GM08714 (cell line): ENCODE results near the gene NUDT8.
"Not testable (repeated sequence)": the region's sequence is repeated elsewhere in the genome, so short reads cannot be mapped to it uniquely, and the experiment has no call there.

Experiments
- H3K4me3 ChIP-seq: fragments of 200-500 bp; sonication (Bioruptor generic); 2 replicates; pipeline ENCODE4 v1.5.1; 2014; ENCODE audit warnings: mild to moderate bottlenecking, low read length, inconsistent platforms
- ZNF274 ChIP-seq: IDR thresholded peaks from 2 replicates; pipeline ENCODE4 v1.6.1; 2012; ENCODE audit warnings: mild to moderate bottlenecking, low read depth, low read length

The NUDT8 gene

DNA sequence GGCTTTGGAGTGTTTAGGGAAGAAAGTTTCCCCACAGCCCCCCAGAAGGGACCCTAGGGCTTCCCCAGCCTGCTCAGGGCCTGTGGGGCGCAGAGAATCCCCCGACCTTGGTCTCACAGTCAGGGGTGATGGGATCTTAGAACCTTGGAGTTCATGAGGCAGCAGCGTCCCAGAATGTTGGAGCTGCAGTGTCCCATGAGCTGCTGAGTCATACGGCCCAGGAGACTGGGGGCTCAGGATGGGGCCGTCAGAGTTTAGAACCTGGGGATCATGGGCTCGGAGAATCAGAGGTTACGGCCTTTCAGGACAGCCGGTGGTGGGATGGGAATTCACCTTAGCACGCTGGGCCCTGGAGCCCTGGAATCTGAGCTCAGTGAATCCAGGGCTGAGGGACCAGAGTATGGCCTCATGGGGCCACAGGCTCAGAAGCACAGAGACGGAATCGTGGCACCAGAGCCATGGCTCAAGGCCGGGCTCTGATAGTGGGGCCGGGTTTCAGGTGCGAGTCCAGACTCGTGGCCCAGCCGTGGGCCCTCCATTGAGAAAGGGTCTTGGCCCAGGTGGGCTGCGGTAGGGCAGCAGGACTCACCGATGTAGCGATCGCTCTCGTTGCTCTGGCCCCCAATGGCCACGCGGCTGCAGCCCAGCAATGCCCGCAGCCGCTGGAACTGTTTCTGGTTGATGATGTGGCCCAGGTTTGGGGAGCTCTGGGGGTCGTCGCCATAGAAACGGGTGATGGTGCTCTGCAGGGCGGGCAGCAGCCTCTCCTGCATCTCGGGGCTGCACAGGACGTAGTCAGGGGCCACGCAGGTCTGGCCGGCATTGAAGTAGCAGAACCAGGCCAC, 35.2 kb upstream of the NUDT8 start:
- TF ChIP-seq ZNF274 = no peak

DNA sequence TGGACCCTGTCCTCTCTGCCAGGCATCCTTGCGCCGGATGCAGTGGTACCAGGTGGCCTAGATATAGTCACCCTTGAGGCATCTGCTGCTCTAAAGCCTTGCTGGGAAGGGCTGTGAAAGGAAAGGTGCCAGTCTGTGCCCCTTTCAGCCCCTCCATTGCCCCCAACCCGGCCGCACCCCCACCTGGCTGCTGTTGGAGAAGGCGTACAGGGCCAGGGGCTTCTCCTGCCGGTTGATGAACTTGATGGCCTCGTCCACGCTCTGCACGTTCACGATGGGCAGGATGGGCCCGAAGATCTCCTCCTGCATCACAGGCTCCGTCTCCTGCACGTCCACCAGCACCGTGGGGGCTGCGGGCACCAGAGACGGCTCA, 34.5 kb upstream of the NUDT8 start:
- H3K4me3 ChIP-seq = no peak overlapping the region
- no peak for TF ChIP-seq ZNF274

More for the DNA sequence above, 35.2 kb upstream of the NUDT8 start:
- H3K4me3 ChIP-seq = no peak overlapping the region

DNA sequence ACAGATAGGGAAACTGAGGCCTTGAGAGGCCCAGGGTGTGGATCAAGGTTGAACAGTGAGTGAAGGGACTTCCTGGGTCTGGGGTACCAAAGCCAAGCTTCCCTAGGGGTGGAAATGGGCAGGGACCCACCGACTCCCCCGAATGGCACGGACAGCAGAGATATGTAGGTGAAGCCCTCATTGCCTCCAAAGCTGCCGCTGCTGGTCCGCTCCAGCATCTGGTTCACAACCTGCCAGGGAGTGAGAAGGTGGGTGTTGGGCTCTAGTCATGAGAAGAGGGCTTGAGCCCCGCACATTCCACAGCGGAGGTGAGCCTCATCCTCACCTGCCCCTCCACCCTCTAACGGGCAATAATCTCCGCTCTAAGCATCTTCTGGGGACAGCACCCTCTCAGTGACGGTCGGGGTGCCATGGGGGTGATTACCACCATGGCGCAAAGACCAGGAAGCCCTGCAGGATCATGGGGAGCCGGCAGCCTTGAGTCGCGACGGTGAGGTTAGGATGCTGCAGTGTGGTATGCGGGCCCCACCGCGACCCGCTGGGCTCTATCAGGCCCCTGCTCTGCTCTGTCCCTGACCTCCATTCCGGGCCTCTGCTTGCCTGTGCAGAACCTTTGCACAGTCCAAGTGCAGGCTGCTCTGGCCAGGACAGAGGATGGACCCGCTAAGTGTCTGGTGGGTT, 33.9 kb upstream of the NUDT8 start:
- H3K4me3 ChIP-seq = no peak overlapping the region
- no peak for TF ChIP-seq ZNF274

DNA sequence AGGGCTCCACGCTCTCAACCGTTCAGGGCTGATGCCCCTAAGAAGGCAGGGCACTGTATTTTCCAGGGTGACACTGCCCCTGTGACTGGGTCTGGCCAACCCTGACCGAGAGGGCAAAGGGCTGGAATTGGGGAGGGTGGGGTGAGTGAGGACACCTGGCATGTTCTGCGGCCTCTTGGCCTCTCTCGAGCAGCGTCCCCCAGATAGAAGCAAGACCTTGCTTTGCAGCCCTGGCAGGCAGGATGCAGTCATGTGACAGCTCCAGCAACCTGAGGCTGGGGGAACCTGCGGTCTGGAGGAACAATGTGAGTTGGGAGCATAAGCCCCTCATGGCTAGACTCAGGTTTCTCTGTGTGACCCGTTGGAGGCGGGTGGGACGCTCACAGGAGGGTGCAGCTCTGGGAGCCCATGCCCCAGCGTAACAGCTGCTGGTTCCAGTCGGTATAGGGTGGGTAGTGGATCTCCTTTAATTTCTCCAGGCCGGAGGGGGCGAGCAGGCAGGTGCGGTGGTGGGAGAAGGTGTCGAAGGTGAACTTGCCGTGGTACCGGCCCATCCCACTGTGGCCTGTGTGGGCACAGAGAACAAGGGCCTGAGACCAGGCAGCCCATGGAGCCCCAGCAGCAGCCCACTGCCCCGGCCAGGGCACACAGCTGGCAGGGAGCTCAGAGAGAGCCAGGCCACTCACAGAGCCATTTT, 33.2 kb upstream of the NUDT8 start:
- no peak for TF ChIP-seq ZNF274
- H3K4me3 ChIP-seq = no peak overlapping the region

DNA sequence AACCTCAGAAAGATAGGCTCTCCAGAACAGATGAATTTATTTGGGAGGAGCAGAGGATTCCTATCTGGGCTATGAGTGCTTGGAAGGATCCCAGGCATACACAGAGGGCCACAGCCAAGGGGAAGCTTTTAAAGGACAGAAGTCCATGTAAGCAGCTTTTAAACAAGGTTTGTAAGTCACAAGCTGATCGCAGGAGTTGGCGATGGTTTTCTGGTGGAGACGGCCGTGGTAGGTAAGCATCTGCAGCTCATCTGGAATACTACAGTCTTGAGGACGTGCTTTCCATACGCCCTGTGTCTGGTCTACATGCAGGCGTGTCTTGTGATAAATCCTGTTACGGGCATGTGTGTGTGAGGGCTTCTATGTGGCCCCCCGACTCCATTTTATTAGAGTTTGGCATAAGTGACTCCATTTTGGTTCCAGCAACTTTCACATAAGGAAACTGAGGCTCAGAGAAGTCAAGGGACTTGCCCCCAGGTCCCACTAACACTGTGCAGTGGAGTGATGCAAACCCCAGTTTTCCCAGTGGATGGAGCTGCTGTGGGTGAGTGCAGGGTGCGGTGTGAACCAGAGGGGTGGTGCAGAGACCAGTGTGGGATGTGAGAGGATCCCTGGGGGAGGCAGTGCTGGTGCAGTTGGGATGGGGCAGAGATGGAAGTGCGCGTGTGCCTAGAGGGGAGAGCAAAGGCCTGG, 32.6 kb upstream of the NUDT8 start:
- TF ChIP-seq ZNF274 = no peak
- no peak overlapping the region for H3K4me3 ChIP-seq

DNA sequence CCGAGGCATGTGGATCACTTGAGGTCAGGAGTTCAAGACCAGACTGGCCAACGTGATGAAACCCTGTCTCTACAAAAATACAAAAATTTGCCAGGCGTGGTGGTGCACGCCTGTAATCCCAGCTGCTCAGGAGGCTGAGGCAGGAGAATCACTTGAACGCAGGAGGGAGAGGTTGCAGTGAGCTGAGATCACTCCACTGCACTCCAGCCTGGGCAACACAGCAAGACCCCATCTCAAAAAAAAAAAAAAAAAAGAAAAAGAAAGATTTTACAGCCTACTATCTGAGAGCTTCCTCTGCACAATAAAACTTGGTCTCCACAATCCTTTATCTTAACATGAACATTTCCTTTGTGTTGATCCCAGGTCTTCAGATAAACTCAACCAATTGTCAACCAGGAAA, 31.0 kb upstream of the NUDT8 start:
- not testable (repeated sequence) for H3K4me3 ChIP-seq

DNA sequence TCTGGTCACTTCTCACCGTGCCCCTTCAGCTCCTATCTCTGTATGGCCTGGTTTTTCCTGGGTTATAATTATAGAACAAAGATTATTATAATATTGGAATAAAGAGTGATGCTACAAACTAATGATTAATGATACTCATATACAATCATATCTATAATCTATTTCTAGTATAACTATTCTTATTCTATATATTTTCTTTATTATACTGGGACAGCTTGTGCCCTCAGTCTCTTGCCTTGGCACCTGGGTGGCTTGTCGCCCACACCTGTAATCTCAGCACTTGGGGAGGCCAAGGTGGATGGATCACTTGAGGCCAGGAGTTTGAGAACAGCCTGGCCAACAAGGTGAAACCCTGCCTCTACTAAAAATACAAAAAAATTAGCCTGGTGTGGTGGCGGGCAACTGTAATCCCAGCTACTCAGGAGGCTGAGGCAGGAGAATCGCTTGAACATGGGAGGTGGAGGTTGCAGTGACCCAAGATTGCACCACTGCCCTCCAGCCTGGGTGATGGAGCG, 30.0 kb upstream of the NUDT8 start:
- H3K4me3 ChIP-seq = not testable (repeated sequence)

DNA sequence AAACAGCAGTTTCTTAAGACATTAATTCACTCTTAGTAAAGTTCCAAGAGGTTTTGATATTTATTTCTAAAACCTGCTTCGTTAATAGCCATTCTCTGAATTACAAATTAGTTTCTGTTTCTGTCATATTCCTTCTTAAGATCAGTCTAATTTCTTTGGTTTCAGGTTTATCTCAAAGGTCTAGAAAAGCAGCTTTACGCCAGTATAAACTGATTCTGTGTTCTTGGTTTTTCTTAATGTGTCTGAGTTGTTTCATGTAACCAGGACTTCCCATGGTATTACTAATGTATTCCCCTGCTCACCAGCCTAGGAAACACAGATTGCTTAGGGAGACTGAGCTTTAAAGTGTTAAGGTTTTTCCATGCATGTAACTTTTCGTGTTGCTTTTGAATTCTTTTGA, 27.6 kb upstream of the NUDT8 start:
- H3K4me3 ChIP-seq = no peak overlapping the region
- no peak for TF ChIP-seq ZNF274

DNA sequence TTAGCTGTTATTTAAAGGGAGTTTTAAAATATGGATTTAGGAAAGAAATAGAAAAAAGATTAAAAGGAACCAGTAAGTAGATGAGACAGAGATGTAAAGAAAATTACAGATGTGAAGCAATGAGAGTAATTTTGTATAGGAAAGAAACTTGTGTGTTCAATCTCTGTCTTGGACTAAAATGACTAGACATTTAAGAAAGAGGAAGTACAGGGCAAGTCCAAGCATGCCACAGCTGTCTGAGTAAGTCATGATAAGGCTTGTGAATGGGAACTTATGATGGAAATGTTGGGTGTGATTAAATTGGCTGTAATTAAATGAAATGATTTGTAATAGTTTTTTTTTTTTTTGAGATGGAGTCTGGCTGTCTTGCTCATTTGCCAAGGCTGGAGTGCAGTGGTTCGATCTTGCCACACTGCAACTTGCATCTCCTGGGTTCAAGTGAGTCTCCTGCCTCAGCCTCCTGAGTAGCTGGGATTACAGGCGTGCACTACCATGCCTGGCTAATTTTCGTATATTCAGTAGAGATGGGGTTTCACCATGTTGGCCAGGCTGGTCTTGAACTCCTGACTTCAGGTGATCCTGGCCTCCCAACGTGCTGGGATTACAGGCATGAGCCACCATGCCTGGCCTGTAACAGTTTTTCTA, 26.7 kb upstream of the NUDT8 start:
- H3K4me3 ChIP-seq = no peak overlapping the region
- no peak for TF ChIP-seq ZNF274

DNA sequence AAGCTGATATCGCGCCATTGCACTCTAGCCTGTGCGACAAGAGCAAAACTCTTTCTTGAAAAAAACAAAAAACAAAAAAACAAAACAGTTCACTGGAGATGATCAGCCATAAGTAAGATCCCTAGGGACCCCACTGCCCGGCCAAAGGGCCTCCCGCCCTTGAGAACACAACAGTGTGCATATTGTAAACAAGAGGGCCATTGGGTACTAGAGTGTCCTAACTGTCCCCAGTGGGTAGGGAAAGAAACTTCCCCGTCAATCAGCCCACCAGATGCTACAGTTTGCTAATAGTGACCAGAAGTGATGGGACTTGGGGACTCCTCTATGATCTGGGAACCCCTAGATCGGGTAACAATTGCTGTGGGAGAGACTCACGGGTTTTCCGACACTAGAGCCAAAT, 24.5 kb upstream of the NUDT8 start:
- H3K4me3 ChIP-seq = no peak overlapping the region
- TF ChIP-seq ZNF274 = no peak

DNA sequence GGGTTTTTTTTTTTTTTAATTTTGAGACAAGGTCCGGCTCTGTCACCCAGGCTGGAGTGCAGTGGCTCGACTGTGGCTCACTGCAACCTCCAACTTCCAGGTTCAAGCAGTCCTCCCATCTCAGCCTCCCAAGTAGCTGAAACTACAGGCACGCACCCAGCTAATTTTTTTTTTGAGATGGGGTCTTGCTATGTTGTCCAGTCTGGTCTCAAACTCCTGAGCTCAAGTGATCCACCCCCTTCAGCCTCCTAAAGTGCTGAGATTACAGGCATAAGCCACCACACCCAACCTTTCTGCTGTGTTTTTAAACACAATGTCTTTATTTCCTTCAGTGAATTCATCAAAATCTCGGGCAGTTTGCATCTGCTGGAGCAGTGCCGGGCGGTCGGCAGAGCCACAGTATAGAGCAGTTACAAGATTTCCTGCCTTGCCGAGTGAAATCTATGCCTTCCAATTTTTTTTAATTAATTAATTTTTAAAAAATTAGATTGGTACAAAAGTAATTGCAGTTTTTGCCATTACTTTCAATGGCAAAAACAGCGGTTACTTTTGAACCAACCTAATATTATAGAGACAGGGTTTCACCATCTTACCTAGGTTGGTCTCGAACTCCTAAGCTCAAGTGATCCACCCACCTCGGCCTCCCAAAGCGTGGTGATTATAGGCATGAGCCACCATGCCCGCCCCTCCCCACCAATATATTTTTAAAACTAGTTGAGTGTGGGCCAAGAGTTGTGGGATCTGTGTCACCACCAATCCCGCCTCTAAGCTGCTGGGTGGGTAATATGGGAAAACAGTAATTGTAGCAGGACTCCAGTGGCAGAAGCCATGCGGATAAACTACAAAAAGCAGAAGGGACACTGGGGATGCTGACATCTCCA, 23.5 kb upstream of the NUDT8 start:
- H3K4me3 ChIP-seq = no peak overlapping the region
- no peak for TF ChIP-seq ZNF274

DNA sequence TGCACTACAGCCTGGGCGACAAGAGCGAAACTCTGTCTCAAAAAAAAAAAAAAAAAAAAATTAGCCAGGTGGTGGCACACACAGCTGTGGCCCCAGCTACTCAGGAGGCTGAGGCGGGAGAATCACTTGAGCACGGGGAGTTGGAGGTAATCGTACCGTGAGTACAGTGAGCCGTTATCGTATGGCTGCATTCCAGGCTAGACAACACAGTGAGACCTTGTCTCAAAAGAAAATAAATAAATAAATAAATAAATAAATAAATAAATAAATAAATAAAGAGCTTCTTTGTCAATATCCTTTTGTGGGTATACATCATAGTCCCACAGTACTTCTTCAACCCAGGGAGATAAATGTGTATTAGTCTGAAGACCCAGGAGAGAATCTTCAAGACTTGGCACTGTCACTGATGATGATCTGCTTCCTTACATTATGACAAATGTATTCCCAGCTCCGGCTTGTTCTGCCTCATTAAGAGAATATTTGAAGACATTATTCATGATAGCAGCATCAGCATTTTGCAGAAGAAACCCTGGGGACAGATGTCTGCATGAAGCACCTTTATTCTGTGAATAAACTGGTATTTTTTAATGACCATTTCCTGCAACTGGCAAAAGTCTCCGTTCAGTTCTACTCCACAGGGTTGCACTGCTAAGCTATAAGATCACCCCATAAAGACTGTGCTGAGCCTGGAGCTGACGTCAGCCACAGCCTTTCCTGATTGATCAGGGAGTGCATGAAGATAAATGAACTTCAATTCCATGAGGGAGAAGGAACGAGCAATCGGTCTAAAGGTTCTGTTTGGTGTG, 22.4 kb upstream of the NUDT8 start:
- TF ChIP-seq ZNF274 = no peak
- H3K4me3 ChIP-seq = no peak overlapping the region
